Liver (tissue), 3 donors: ENCODE data around the gene PPP1R12A.

Experiments used
- EGR1 ChIP-seq, 2 donors: IDR thresholded peaks; 2 replicates each; pipeline ENCODE4 v1.6.1; 2016 to 2018; ENCODE audit warnings: antibody characterized with exemption in 2 of 2, low read depth in 2 of 2
- HNF4A ChIP-seq, 2 donors: conservative IDR thresholded peaks; 2 replicates each; pipeline ENCODE4 v1.6.1; 2016; ENCODE audit warnings: antibody characterized with exemption in 2 of 2, mild to moderate bottlenecking in 2 of 2
- YY1 ChIP-seq: IDR thresholded peaks from 2 replicates; pipeline ENCODE4 v1.6.1; 2016; ENCODE audit warnings: antibody characterized with exemption, mild to moderate bottlenecking
- TF ChIP-seq, protein P1 (sequence below): IDR thresholded peaks from 2 replicates; pipeline ENCODE4 v1.6.1; 2016; ENCODE audit warnings: antibody characterized with exemption, mild to moderate bottlenecking
- TF ChIP-seq, protein P2 (sequence below): fragments of 150-350 bp; IDR thresholded peaks from 2 replicates; pipeline ENCODE4 v1.5.1; 2017; ENCODE audit warnings: improper control_type of control experiment, low read depth, low read length; ENCODE audit not compliant: missing input control
- TF ChIP-seq, protein P3 (sequence below): IDR thresholded peaks from 2 replicates; pipeline ENCODE4 v1.6.1; 2016; ENCODE audit warnings: antibody characterized with exemption
- TF ChIP-seq, protein P4 (sequence below): IDR thresholded peaks from 2 replicates; pipeline ENCODE4 v1.6.1; 2016; ENCODE audit warnings: antibody characterized with exemption
- donor health status: healthy.
- donor health status: healthy.

DNA sequence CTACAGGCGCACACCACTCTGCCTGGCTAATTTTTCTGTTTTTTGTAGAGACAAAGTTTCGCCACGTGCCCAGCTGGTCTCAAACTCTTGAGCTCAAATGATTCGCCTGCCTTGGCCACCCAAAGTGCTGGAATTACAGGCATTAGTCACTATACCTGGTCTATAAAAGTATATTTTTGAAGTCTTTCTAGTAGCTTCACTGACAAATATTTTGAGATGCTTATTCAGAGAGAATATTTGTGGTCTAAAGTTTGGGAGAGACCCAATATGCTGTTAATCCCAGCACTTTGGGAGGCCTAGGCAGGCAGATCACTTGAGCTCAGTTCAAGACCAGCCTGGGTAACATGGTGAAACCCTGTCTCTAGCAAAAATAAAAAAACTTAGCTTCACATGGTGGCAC lies 22.0 kb upstream of the PPP1R12A start:
- no peak for TF ChIP-seq HNF4A (conservative IDR thresholded peaks at IDR 0.05)
- TF ChIP-seq, protein P1, sequence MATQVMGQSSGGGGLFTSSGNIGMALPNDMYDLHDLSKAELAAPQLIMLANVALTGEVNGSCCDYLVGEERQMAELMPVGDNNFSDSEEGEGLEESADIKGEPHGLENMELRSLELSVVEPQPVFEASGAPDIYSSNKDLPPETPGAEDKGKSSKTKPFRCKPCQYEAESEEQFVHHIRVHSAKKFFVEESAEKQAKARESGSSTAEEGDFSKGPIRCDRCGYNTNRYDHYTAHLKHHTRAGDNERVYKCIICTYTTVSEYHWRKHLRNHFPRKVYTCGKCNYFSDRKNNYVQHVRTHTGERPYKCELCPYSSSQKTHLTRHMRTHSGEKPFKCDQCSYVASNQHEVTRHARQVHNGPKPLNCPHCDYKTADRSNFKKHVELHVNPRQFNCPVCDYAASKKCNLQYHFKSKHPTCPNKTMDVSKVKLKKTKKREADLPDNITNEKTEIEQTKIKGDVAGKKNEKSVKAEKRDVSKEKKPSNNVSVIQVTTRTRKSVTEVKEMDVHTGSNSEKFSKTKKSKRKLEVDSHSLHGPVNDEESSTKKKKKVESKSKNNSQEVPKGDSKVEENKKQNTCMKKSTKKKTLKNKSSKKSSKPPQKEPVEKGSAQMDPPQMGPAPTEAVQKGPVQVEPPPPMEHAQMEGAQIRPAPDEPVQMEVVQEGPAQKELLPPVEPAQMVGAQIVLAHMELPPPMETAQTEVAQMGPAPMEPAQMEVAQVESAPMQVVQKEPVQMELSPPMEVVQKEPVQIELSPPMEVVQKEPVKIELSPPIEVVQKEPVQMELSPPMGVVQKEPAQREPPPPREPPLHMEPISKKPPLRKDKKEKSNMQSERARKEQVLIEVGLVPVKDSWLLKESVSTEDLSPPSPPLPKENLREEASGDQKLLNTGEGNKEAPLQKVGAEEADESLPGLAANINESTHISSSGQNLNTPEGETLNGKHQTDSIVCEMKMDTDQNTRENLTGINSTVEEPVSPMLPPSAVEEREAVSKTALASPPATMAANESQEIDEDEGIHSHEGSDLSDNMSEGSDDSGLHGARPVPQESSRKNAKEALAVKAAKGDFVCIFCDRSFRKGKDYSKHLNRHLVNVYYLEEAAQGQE, result no peak
- TF ChIP-seq, protein P2, sequence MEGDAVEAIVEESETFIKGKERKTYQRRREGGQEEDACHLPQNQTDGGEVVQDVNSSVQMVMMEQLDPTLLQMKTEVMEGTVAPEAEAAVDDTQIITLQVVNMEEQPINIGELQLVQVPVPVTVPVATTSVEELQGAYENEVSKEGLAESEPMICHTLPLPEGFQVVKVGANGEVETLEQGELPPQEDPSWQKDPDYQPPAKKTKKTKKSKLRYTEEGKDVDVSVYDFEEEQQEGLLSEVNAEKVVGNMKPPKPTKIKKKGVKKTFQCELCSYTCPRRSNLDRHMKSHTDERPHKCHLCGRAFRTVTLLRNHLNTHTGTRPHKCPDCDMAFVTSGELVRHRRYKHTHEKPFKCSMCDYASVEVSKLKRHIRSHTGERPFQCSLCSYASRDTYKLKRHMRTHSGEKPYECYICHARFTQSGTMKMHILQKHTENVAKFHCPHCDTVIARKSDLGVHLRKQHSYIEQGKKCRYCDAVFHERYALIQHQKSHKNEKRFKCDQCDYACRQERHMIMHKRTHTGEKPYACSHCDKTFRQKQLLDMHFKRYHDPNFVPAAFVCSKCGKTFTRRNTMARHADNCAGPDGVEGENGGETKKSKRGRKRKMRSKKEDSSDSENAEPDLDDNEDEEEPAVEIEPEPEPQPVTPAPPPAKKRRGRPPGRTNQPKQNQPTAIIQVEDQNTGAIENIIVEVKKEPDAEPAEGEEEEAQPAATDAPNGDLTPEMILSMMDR, result no peak
- TF ChIP-seq, protein P3, sequence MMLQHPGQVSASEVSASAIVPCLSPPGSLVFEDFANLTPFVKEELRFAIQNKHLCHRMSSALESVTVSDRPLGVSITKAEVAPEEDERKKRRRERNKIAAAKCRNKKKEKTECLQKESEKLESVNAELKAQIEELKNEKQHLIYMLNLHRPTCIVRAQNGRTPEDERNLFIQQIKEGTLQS, result no peak
- no peak for TF ChIP-seq EGR1 (IDR thresholded peaks at IDR 0.05; ENCODE audit: low read depth in 2 of 2)
- TF ChIP-seq YY1, result no peak
- TF ChIP-seq, protein P4, sequence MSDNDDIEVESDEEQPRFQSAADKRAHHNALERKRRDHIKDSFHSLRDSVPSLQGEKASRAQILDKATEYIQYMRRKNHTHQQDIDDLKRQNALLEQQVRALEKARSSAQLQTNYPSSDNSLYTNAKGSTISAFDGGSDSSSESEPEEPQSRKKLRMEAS, result no peak
